Ramos (cell line): ENCODE measurements around the gene NTNG1.

Experiments
- in situ Hi-C: fragments of 300-500 bp; cut with MboI; formaldehyde crosslinking; loops from one replicate; pipeline ENCODE4 v1.14.3; 2022; ENCODE audit warnings: low sequenced_read_pairs; ENCODE audit not compliant: unreplicated experiment

Gene NTNG1

GRCh38 chr1:107250169-107250568, 109.3 kb downstream of the NTNG1 start:
- in situ Hi-C loops = no loop called here

GRCh38 chr1:107251083-107251482, 110.2 kb downstream of the NTNG1 start:
- in situ Hi-C loops = no loop called here

GRCh38 chr1:107251839-107252238, 111.0 kb downstream of the NTNG1 start:
- in situ Hi-C loops = no loop called here

- in situ Hi-C loops = no loop called here
Measured at GRCh38 chr1:107252271-107252670, 111.4 kb downstream of the NTNG1 start.

GRCh38 chr1:107254306-107254705, 113.5 kb downstream of the NTNG1 start:
- in situ Hi-C loops = no loop called here

- in situ Hi-C loops = no loop called here
Measured at GRCh38 chr1:107255469-107255868, 114.6 kb downstream of the NTNG1 start.

- in situ Hi-C loops = no loop called here
Measured at GRCh38 chr1:107262467-107263286, 121.8 kb downstream of the NTNG1 start.

- in situ Hi-C loops = no loop called here
Measured at GRCh38 chr1:107263291-107263915, 122.6 kb downstream of the NTNG1 start.

- in situ Hi-C loops = no loop called here
Measured at GRCh38 chr1:107264007-107264406, 123.2 kb downstream of the NTNG1 start.

GRCh38 chr1:107264561-107264960, 123.7 kb downstream of the NTNG1 start:
- in situ Hi-C loops = no loop called here

- in situ Hi-C loops = no loop called here
Measured at GRCh38 chr1:107267489-107267888, 126.7 kb downstream of the NTNG1 start.

GRCh38 chr1:107272321-107272720, 131.5 kb downstream of the NTNG1 start:
- in situ Hi-C loops = no loop called here

GRCh38 chr1:107273515-107273914, 132.7 kb downstream of the NTNG1 start:
- in situ Hi-C loops = no loop called here

GRCh38 chr1:107274227-107274626, 133.4 kb downstream of the NTNG1 start:
- in situ Hi-C loops = no loop called here

GRCh38 chr1:107276247-107276646, 135.4 kb downstream of the NTNG1 start:
- in situ Hi-C loops = no loop called here

- in situ Hi-C loops = no loop called here
Measured at GRCh38 chr1:107277022-107277421, 136.2 kb downstream of the NTNG1 start.

- in situ Hi-C loops = no loop called here
Measured at GRCh38 chr1:107286125-107286524, 145.3 kb downstream of the NTNG1 start.

GRCh38 chr1:107291987-107292386, 151.1 kb downstream of the NTNG1 start:
- in situ Hi-C loops = no loop called here

- in situ Hi-C loops = no loop called here
Measured at GRCh38 chr1:107293901-107294613, 153.2 kb downstream of the NTNG1 start.

- in situ Hi-C loops = no loop called here
Measured at GRCh38 chr1:107294686-107295085, 153.8 kb downstream of the NTNG1 start.

- in situ Hi-C loops = no loop called here
Measured at GRCh38 chr1:107297681-107298080, 156.8 kb downstream of the NTNG1 start.
